HCT116 (cell line): ENCODE measurements around the gene POLG. TPM values are rescaled to one million over a fixed set of nuclear protein-coding genes. Genes with fewer than 3 reads are reported as not detected.

Source experiments
- ATAC-seq: fragments of 200-7000 bp; cut with Tn5 transposase; 2 replicates; pipeline ENCODE4 v1.9.1; 2020; ENCODE audit warnings: mild to moderate bottlenecking, moderate library complexity
- BruUV-seq: library from RNA; stranded (reverse); fragments of 400-500 nt; replicated peaks from 2 replicates; lab custom pipeline; 2021; lab: Mats Ljungman, UMichigan
- CTCF ChIA-PET: fragments of 300-600 bp; sonication (Branson Sonifier 250); formaldehyde crosslinking; loops from one replicate; lab custom pipeline; 2021; ENCODE audit warnings: antibody characterized with exemption; lab: Charles Lee
- POLR2A ChIA-PET: fragments of 300-600, 350-600 bp; sonication (Branson Sonifier 250); formaldehyde crosslinking; loops from one replicate; lab custom pipeline; 2021; ENCODE audit warnings: antibody characterized with exemption; lab: Charles Lee
- RAD21 ChIA-PET, 2 experiments: fragments of 300-600 bp; sonication (Branson Sonifier 250); formaldehyde crosslinking; loops; one replicate each; lab custom pipeline; 2023; ENCODE audit warnings: low total read pairs in 2 of 2; ENCODE audit not compliant: uncharacterized antibody in 2 of 2, unreplicated experiment in 2 of 2, low non-redundant PET in 1 of 2; lab: Charles Lee
- DNase-seq: peaks from one replicate; pipeline ENCODE4 v3.0.0-alpha.2; 2010; ENCODE audit warnings: low read depth, low spot score
- H2AFZ ChIP-seq: fragments of 200-600 bp; shearing (Covaris generic), sonication (generic); 2 replicates; pipeline ENCODE4 v1.6.1; 2017; ENCODE audit warnings: low read depth, mixed run types, mixed read lengths, antibody characterized with exemption, low read length; ENCODE audit not compliant: poor library complexity, severe bottlenecking
- H3K27ac ChIP-seq: 2 replicates; pipeline ENCODE4 v1.5.1; 2012; ENCODE audit warnings: low read depth, low read length
- H3K27me3 ChIP-seq: fragments of 200-600 bp; sonication (generic); 2 replicates; pipeline ENCODE4 v1.6.1; 2016; ENCODE audit warnings: mixed run types, low read length, mixed read lengths; ENCODE audit not compliant: insufficient read depth
- H3K36me3 ChIP-seq, 2 experiments: fragments of 200-500 bp in 1 of 2; fragments of 200-600 bp in 1 of 2; sonication (Bioruptor generic) in 1 of 2; sonication (generic) in 1 of 2; 2 replicates each; pipeline versions ENCODE4 v1.5.1 to v1.6.1; 2014 to 2016; ENCODE audit warnings: low read length in 2 of 2, inconsistent platforms in 1 of 2, mixed read lengths in 1 of 2, mixed run types in 1 of 2; ENCODE audit not compliant: insufficient read depth in 2 of 2, control insufficient read depth in 1 of 2
- H3K4me1 ChIP-seq, 2 experiments: fragments of 200-600 bp in 1 of 2; sonication (generic) in 1 of 2; 2 replicates each; pipeline versions ENCODE4 v1.5.1 to v1.6.1; 2012 to 2017; ENCODE audit warnings: low read length in 2 of 2, inconsistent platforms in 1 of 2, mild to moderate bottlenecking in 1 of 2, mixed read lengths in 1 of 2, mixed run types in 1 of 2, moderate library complexity in 1 of 2; ENCODE audit not compliant: insufficient read depth in 2 of 2, control insufficient read depth in 1 of 2
- H3K4me2 ChIP-seq: fragments of 200-600 bp; sonication (generic); 2 replicates; pipeline ENCODE4 v1.6.1; 2017; ENCODE audit warnings: mixed run types, low read length, mixed read lengths
- H3K4me3 ChIP-seq, 2 experiments: fragments of 200-600 bp in 1 of 2; sonication (generic) in 1 of 2; replicated peaks in 1 of 2; 2 replicates each; pipeline ENCODE4 v1.5.1; 2011 to 2016; ENCODE audit warnings: low read length in 2 of 2, control low read depth in 1 of 2, low read depth in 1 of 2, mild to moderate bottlenecking in 1 of 2, mixed read lengths in 1 of 2, mixed run types in 1 of 2
- H3K79me2 ChIP-seq: fragments of 200-600 bp; sonication (generic); 2 replicates; pipeline ENCODE4 v1.6.1; 2017; ENCODE audit warnings: mild to moderate bottlenecking, mixed run types, low read length, moderate library complexity, mixed read lengths; ENCODE audit not compliant: insufficient read depth
- H3K9ac ChIP-seq: fragments of 200-600 bp; sonication (generic); 2 replicates; pipeline ENCODE4 v1.6.1; 2016; ENCODE audit warnings: low read length, mixed read lengths
- H3K9me2 ChIP-seq: fragments of 200-600 bp; sonication (generic), shearing (Covaris generic); 2 replicates; pipeline ENCODE4 v1.6.1; 2017; ENCODE audit warnings: mixed run types, mild to moderate bottlenecking, moderate library complexity; ENCODE audit not compliant: insufficient read depth
- H3K9me3 ChIP-seq, 2 experiments: fragments of 200-500 bp in 1 of 2; fragments of 200-600 bp in 1 of 2; sonication (Bioruptor generic) in 1 of 2; sonication (generic) in 1 of 2; 2 replicates each; pipeline ENCODE4 v1.6.1; 2014 to 2017; ENCODE audit warnings: low read length in 2 of 2, mixed read lengths in 2 of 2, inconsistent platforms in 1 of 2, low read depth in 1 of 2, mild to moderate bottlenecking in 1 of 2, mixed run types in 1 of 2, moderate library complexity in 1 of 2; ENCODE audit not compliant: control insufficient read depth in 1 of 2, insufficient read depth in 1 of 2
- H4K20me1 ChIP-seq: fragments of 200-600 bp; sonication (generic), shearing (Covaris generic); 2 replicates; pipeline ENCODE4 v1.6.1; 2017; ENCODE audit warnings: mixed run types, mild to moderate bottlenecking, moderate library complexity; ENCODE audit not compliant: insufficient read depth
- CEBPB ChIP-seq: IDR thresholded peaks from 2 replicates; pipeline ENCODE4 v1.6.1; 2012; ENCODE audit warnings: low read depth
- CTCF ChIP-seq, 3 experiments: fragments of 200-600 bp in 1 of 3; sonication (generic) in 1 of 3; IDR thresholded peaks in 2 of 3; conservative IDR thresholded peaks in 1 of 3; 2 replicates each; pipeline ENCODE4 v1.5.1; 2012 to 2017; ENCODE audit warnings: low read depth in 2 of 3, low read length in 2 of 3, antibody characterized with exemption in 1 of 3, borderline replicate concordance in 1 of 3, control low read depth in 1 of 3, mild to moderate bottlenecking in 1 of 3, mixed read lengths in 1 of 3, mixed run types in 1 of 3, moderate library complexity in 1 of 3; ENCODE audit not compliant: insufficient read depth in 1 of 3
- EGR1 ChIP-seq: IDR thresholded peaks from 2 replicates; pipeline ENCODE4 v1.6.1; 2012; ENCODE audit warnings: low read depth
- EZH2 ChIP-seq: fragments of 200-600 bp; sonication (generic); IDR thresholded peaks from 2 replicates; pipeline ENCODE4 v1.6.1; 2017; ENCODE audit warnings: antibody characterized with exemption, mixed run types
- EZH2phosphoT487 ChIP-seq: fragments of 200-600 bp; IDR thresholded peaks from 2 replicates; pipeline ENCODE4 v1.6.1; 2018; ENCODE audit warnings: antibody characterized with exemption, borderline replicate concordance
- FOSL1 ChIP-seq: IDR thresholded peaks from 2 replicates; pipeline ENCODE4 v1.6.1; 2012; ENCODE audit warnings: low read depth
- JUND ChIP-seq: IDR thresholded peaks from 2 replicates; pipeline ENCODE4 v1.6.1; 2012
- POLR2AphosphoS5 ChIP-seq: IDR thresholded peaks from 2 replicates; pipeline ENCODE4 v1.6.1; 2011; ENCODE audit warnings: mild to moderate bottlenecking, low read depth, low read length, moderate library complexity
- RAD21 ChIP-seq: IDR thresholded peaks from 2 replicates; pipeline ENCODE4 v1.6.1; 2012; ENCODE audit warnings: low read depth, mild to moderate bottlenecking
- REST ChIP-seq: IDR thresholded peaks from 2 replicates; pipeline ENCODE4 v1.6.1; 2012; ENCODE audit warnings: low read depth
- SIN3A ChIP-seq: IDR thresholded peaks from 2 replicates; pipeline ENCODE4 v1.6.1; 2012; ENCODE audit warnings: low read depth
- SP1 ChIP-seq: IDR thresholded peaks from 2 replicates; pipeline ENCODE4 v1.6.1; 2012; ENCODE audit warnings: low read depth
- SRF ChIP-seq: IDR thresholded peaks from 2 replicates; pipeline ENCODE4 v1.6.1; 2012; ENCODE audit warnings: low read depth
- TCF7L2 ChIP-seq: IDR thresholded peaks from 2 replicates; pipeline ENCODE4 v1.7.0; 2011; ENCODE audit warnings: borderline replicate concordance, inconsistent platforms; ENCODE audit not compliant: insufficient read depth, insufficient read length; ENCODE audit errors: extremely low read depth
- YY1 ChIP-seq: IDR thresholded peaks from 2 replicates; pipeline ENCODE4 v1.6.1; 2011; ENCODE audit warnings: low read length, low read depth, moderate library complexity, mild to moderate bottlenecking; ENCODE audit not compliant: insufficient replicate concordance; ENCODE audit errors: extremely low read depth
- ZBTB33 ChIP-seq: IDR thresholded peaks from 2 replicates; pipeline ENCODE4 v1.6.1; 2011; ENCODE audit warnings: mild to moderate bottlenecking, low read length, moderate library complexity; ENCODE audit not compliant: insufficient replicate concordance; ENCODE audit errors: extremely low read depth
- ZFX ChIP-seq: fragments of 450-650 bp; IDR thresholded peaks from 2 replicates; pipeline ENCODE4 v1.6.1; 2017
- intact Hi-C: fragments of 100-400 bp; cut with micrococcal nuclease; formaldehyde crosslinking; loops from 2 replicates; pipeline ENCODE4 v1.10.0; 2022
- total RNA-seq: library from RNA; stranded (reverse); gene quantifications from one replicate; pipeline ENCODE4 v1.2.1, GENCODE V29; 2021; ENCODE audit not compliant: unreplicated experiment

POLG gene
- total RNA-seq, 1 experiment from 2014 or later: 72.7 TPM

GRCh38 chr15:89367485-89368451, 33.1 kb upstream of the POLG start:
- intact Hi-C loops: no loop called here
- RAD21 ChIA-PET: no interaction called here
- Histone ChIP-seq H4K20me1 (no peaks in the 10 kb centered on the region), H3K79me2 (no peaks in the 10 kb centered on the region), H3K4me3 (no peak overlapping the region), H2AFZ (no peak overlapping the region), H3K9ac (no peak overlapping the region), H3K27me3 (peaks cover 6% of the 10 kb centered on the region; the same call in 1 of the 2 replicates)
- no TSS peak for BruUV-seq
- ATAC-seq (no peak), DNase-seq (no peak)
- no peak for TF ChIP-seq CEBPB
- TF ChIP-seq EGR1: no peak
- TF ChIP-seq SIN3A: no peak
- TF ChIP-seq SRF: no peak
- no peak for TF ChIP-seq SP1
- TF ChIP-seq ZFX: no peak
- no peak for TF ChIP-seq EZH2phosphoT487
- TF ChIP-seq YY1: no peak
- TF ChIP-seq CTCF (IDR thresholded peaks at IDR 0.05 in 2 of 3, conservative IDR thresholded peaks at IDR 0.05 in 1 of 3; ENCODE audit: borderline replicate concordance in 1 of 3, insufficient read depth in 1 of 3, low read depth in 2 of 3, low read length in 2 of 3): no peak
- TF ChIP-seq ZBTB33: no peak
- no peak for TF ChIP-seq RAD21
- TF ChIP-seq EZH2: no peak
- no peak for TF ChIP-seq POLR2AphosphoS5
- TF ChIP-seq TCF7L2: no peak
- TF ChIP-seq FOSL1: no peak
- TF ChIP-seq REST: no peak
- no peak for TF ChIP-seq JUND
- TF ChIP-seq, all 23 proteins: peak for 0
- ChIA-PET CTCF (interaction anchor here (1.4 to 2.2 kb wide), 2 partner anchors 9 to 11 kb away, joined by 4 to 8 read pairs; no protein-coding TSS in a partner anchor), POLR2A (no interaction called here)
- Histone ChIP-seq H3K4me2 (no peak overlapping the region), H3K27ac (no peak overlapping the region), H3K9me3 (no peaks in the 10 kb centered on the region), H3K4me1 (no peaks in the 10 kb centered on the region), H3K9me2 (no peaks in the 10 kb centered on the region), H3K36me3 (no peaks in the 10 kb centered on the region)
